K562 (cell line): Measurements from ENCODE around the gene FGF14. TPM values are rescaled to one million over a fixed set of nuclear protein-coding genes. Genes with fewer than 3 reads are reported as not detected.

Experiments used
- ATAC-seq: fragments of 200-7000 bp; cut with Tn5 transposase; 3 replicates; pipeline ENCODE4 v1.9.1; 2020; ENCODE audit warnings: moderate library complexity
- BruUV-seq: library from RNA; stranded (reverse); fragments of 400-500 nt; replicated peaks from 2 replicates; lab custom pipeline; 2021; lab: Mats Ljungman, UMichigan
- CTCF ChIA-PET: fragments of 300-600 bp; formaldehyde crosslinking; extraction: SDS; loops from one replicate; lab custom pipeline; 2021; ENCODE audit warnings: low intra/inter-chr PET ratio; lab: Yijun Ruan, JAX
- POLR2A ChIA-PET: fragments of 300-600, 350-650 bp; sonication (Branson Sonifier 250); formaldehyde crosslinking; extraction: SDS; loops from one replicate; lab custom pipeline; 2021; ENCODE audit warnings: antibody characterized with exemption, inconsistent platforms; lab: Yijun Ruan, JAX
- DNase-seq, 4 experiments: peaks; one replicate each; pipeline versions ENCODE4 v3.0.0 to v3.0.0-alpha.2; 2011 to 2018; ENCODE audit warnings: low spot score in 3 of 4, mixed read lengths in 3 of 4; ENCODE audit errors: extremely low read depth in 1 of 4
- FAIRE-seq: peaks from 2 replicates; lab custom pipeline; 2011; peaks lifted over from hg19 to GRCh38; lab: Jason Lieb, UNC
- H2AFZ ChIP-seq: 2 replicates; pipeline ENCODE4 v1.6.0; 2011; ENCODE audit warnings: low read depth, low read length, control low read depth, inconsistent platforms
- H3K27ac ChIP-seq: fragments of 200-600 bp; 3 replicates; pipeline ENCODE4 v1.8.0; 2011; ENCODE audit warnings: low read depth, mild to moderate bottlenecking, control low read depth, inconsistent platforms, low read length, moderate library complexity, mixed read lengths; ENCODE audit errors: extremely low read depth
- H3K27me3 ChIP-seq, 2 experiments: fragments of 300-600 bp in 1 of 2; 2 replicates in 1 of 2; 3 replicates in 1 of 2; pipeline versions ENCODE4 v1.6.0 to v1.8.0; 2011; ENCODE audit warnings: inconsistent platforms in 2 of 2, low read length in 2 of 2, mild to moderate bottlenecking in 1 of 2, mixed read lengths in 1 of 2, moderate library complexity in 1 of 2; ENCODE audit not compliant: control insufficient read depth in 2 of 2, insufficient read depth in 2 of 2
- H3K36me3 ChIP-seq: fragments of 300-600 bp; 3 replicates; pipeline ENCODE4 v1.8.0; 2011; ENCODE audit warnings: mild to moderate bottlenecking, low read length, inconsistent platforms; ENCODE audit not compliant: control insufficient read depth, insufficient read depth
- H3K4me1 ChIP-seq, 2 experiments: fragments of 200-600 bp in 1 of 2; replicated peaks in 1 of 2; 2 replicates in 1 of 2; 3 replicates in 1 of 2; pipeline versions ENCODE4 v1.5.1 to v1.8.0; 2011; ENCODE audit warnings: inconsistent platforms in 2 of 2, low read length in 2 of 2, mild to moderate bottlenecking in 1 of 2, mixed read lengths in 1 of 2, moderate library complexity in 1 of 2; ENCODE audit not compliant: control insufficient read depth in 2 of 2, insufficient read depth in 2 of 2
- H3K4me2 ChIP-seq: 2 replicates; pipeline ENCODE4 v1.6.1; 2011; ENCODE audit warnings: low read length, control low read depth, inconsistent platforms, mixed read lengths; ENCODE audit not compliant: insufficient read depth
- H3K4me3 ChIP-seq: fragments of 200-600 bp; sonication (generic), shearing (Covaris generic); 2 replicates; pipeline ENCODE4 v1.5.1; 2016; ENCODE audit warnings: control low read depth, inconsistent platforms
- H3K79me2 ChIP-seq: fragments of 200-600 bp; 3 replicates; pipeline ENCODE4 v1.8.0; 2011; ENCODE audit warnings: low read length, inconsistent platforms; ENCODE audit not compliant: control insufficient read depth, insufficient read depth
- H3K9ac ChIP-seq, 2 experiments: 2 replicates each; pipeline versions ENCODE4 v1.6.0 to v1.6.1; 2011; ENCODE audit warnings: low read depth in 2 of 2, low read length in 2 of 2, control low read depth in 1 of 2, inconsistent platforms in 1 of 2, mild to moderate bottlenecking in 1 of 2, mixed read lengths in 1 of 2; ENCODE audit not compliant: insufficient read depth in 1 of 2
- H3K9me1 ChIP-seq: one replicate; pipeline ENCODE4 v1.6.0; 2011; ENCODE audit warnings: inconsistent platforms, mild to moderate bottlenecking, low read length, moderate library complexity; ENCODE audit not compliant: control insufficient read depth, insufficient read depth
- H3K9me3 ChIP-seq: replicated peaks from 2 replicates; pipeline ENCODE4 v1.5.1; 2011; ENCODE audit warnings: low read depth, low read length, inconsistent platforms; ENCODE audit not compliant: control insufficient read depth, insufficient read depth
- H4K20me1 ChIP-seq: replicated peaks from 2 replicates; pipeline ENCODE4 v1.6.1; 2011; ENCODE audit warnings: low read length, inconsistent platforms, mixed read lengths; ENCODE audit not compliant: control insufficient read depth, insufficient read depth
- CREB3 ChIP-seq: fragments of 450-650 bp; conservative IDR thresholded peaks from 2 replicates; pipeline ENCODE4 v1.6.1; 2016; ENCODE audit warnings: missing genetic modification characterization, low read depth, mild to moderate bottlenecking, missing compliant biosample characterization, moderate library complexity
- E2F5 ChIP-seq: sonication (generic); formaldehyde crosslinking; IDR thresholded peaks from 2 replicates; pipeline ENCODE4 v1.8.0; 2022; ENCODE audit warnings: mild to moderate bottlenecking, missing genetic modification reagents
- FOXM1 ChIP-seq, 2 experiments: fragments of 450-650 bp in 1 of 2; sonication (generic) in 1 of 2; formaldehyde crosslinking in 1 of 2; IDR thresholded peaks; 2 replicates each; pipeline versions ENCODE4 v1.6.1 to v1.9.0; 2017 to 2022; ENCODE audit warnings: low read depth in 2 of 2, mild to moderate bottlenecking in 2 of 2, missing genetic modification reagents in 1 of 2, moderate library complexity in 1 of 2
- NFE2L1 ChIP-seq: fragments of 450-650 bp; IDR thresholded peaks from 2 replicates; pipeline ENCODE4 v1.6.1; 2016; ENCODE audit warnings: missing genetic modification characterization, low read depth, mild to moderate bottlenecking, missing compliant biosample characterization, moderate library complexity, borderline replicate concordance
- TAF1 ChIP-seq: IDR thresholded peaks from 2 replicates; pipeline ENCODE4 v1.6.1; 2011; ENCODE audit warnings: mild to moderate bottlenecking, low read length, moderate library complexity; ENCODE audit not compliant: insufficient read depth, control insufficient read depth, severe bottlenecking; ENCODE audit errors: extremely low read depth
- ZBTB9 ChIP-seq: fragments of 450-650 bp; formaldehyde crosslinking; IDR thresholded peaks from 2 replicates; pipeline ENCODE4 v1.4.0; 2020; ENCODE audit warnings: mild to moderate bottlenecking, moderate library complexity
- ZFP1 ChIP-seq: fragments of 450-650 bp; formaldehyde crosslinking; IDR thresholded peaks from 2 replicates; pipeline ENCODE4 v1.4.0; 2020; ENCODE audit warnings: mild to moderate bottlenecking, mixed read lengths
- ZNF140 ChIP-seq: fragments of 250-450 bp; sonication (Bioruptor Pico); IDR thresholded peaks from 2 replicates; pipeline ENCODE4 v1.8.0; 2021; ENCODE audit warnings: moderate library complexity, mild to moderate bottlenecking, inconsistent platforms
- ZNF717 ChIP-seq: fragments of 250-450 bp; sonication (Bioruptor Pico); IDR thresholded peaks from 2 replicates; pipeline ENCODE4 v1.5.0; 2021
- WGBS: fragments of 100-300 bp; shearing (Covaris generic); methylation state at CpG from one replicate; pipeline ENCODE4 v1.1.6; 2016; ENCODE audit warnings: low coverage, mixed read lengths; ENCODE audit not compliant: insufficient coverage; ENCODE audit errors: missing lambda C conversion rate; 5-methylcytosine and 5-hydroxymethylcytosine counted together
- in situ Hi-C: fragments of 300-500 bp; cut with MboI; formaldehyde crosslinking; loops from 4 replicates; pipeline ENCODE4 v1.15.0; 2018; ENCODE audit warnings: inconsistent platforms, mixed read lengths
- intact Hi-C: fragments of 100-400 bp; cut with micrococcal nuclease; formaldehyde crosslinking; loops from 2 replicates; pipeline ENCODE4 v1.14.2; 2022
- polyA plus RNA-seq, 8 experiments: library from polyadenylated mRNA; depleted of rRNA in 4 of 8; stranded (reverse) in 5 of 8; unstranded in 3 of 8; fragments of >200 nt; fragmentation: Nextera tagmentation in 2 of 8; fragmentation: Illumina TruSeq in 1 of 8; extraction: Ambion mirVana in 2 of 8; extraction: Trizol in 1 of 8; gene quantifications; 2 replicates each; pipeline versions ENCODE4 v1.2.1 to v1.2.3, GENCODE V29; 2011 to 2014; ENCODE audit warnings: inconsistent platforms in 1 of 8, missing spikeins in 1 of 8
- total RNA-seq, 7 experiments: library from RNA; depleted of rRNA in 6 of 7; stranded (reverse); fragments of >200 nt in 6 of 7; fragmentation: Illumina TruSeq in 2 of 7; extraction: Trizol in 2 of 7; gene quantifications; 2 replicates each; pipeline versions ENCODE4 v1.2.1 to v1.2.3, GENCODE V29; 2011 to 2021; ENCODE audit warnings: low replicate concordance in 1 of 7

The FGF14 gene
- total and polyA plus RNA-seq, 9 of the 15 experiments (the other 6 are each of a cell fraction or from before 2014, with no cell fraction given) = not detected

GRCh38 chr13:101709952-101710351 lies 691.9 kb downstream of the FGF14 start:
- Histone ChIP-seq H3K27me3 (no peaks in the 10 kb centered on the region), H3K27ac (no peak overlapping the region), H3K9me1 (no peaks in the 10 kb centered on the region), H3K4me3 (no peak overlapping the region), H3K79me2 (no peaks in the 10 kb centered on the region), H3K4me2 (no peak overlapping the region), H3K9me3 (no peaks in the 10 kb centered on the region), H2AFZ (no peak overlapping the region), H3K9ac (no peak overlapping the region), H4K20me1 (no peaks in the 10 kb centered on the region), H3K4me1 (no peaks in the 10 kb centered on the region), H3K36me3 (no peaks in the 10 kb centered on the region)
- 0% methylated on average over 3 of the region's 6 CpGs for WGBS
- ATAC-seq = no peak
- FAIRE-seq = no peak
- in situ Hi-C loops = no loop called here
- DNase-seq = no peak
- ChIA-PET POLR2A (no interaction called here), CTCF (no interaction called here)
- no peak for TF ChIP-seq TAF1
- TF ChIP-seq ZNF717 (CRISPR knock-in tag) = no peak
- no peak for TF ChIP-seq ZFP1
- BruUV-seq = no TSS peak
- intact Hi-C loops = no loop called here

- Histone ChIP-seq H3K4me3 (no peak overlapping the region), H2AFZ (no peak overlapping the region), H3K4me1 (no peaks in the 10 kb centered on the region), H3K27ac (no peak overlapping the region), H3K4me2 (no peak overlapping the region), H3K27me3 (no peaks in the 10 kb centered on the region), H4K20me1 (no peaks in the 10 kb centered on the region), H3K79me2 (no peaks in the 10 kb centered on the region), H3K9me3 (no peaks in the 10 kb centered on the region), H3K9ac (no peak overlapping the region), H3K36me3 (no peaks in the 10 kb centered on the region), H3K9me1 (no peaks in the 10 kb centered on the region)
- POLR2A ChIA-PET = no interaction called here
- CTCF ChIA-PET = no interaction called here
- DNase-seq (no peak), ATAC-seq (no peak), FAIRE-seq (no peak)
- BruUV-seq = no TSS peak
- in situ Hi-C loops (no loop called here), intact Hi-C loops (no loop called here)
- 0% methylated on average over 1 of the region's 1 CpG for WGBS
- TF ChIP-seq FOXM1 (IDR thresholded peaks at IDR 0.05; ENCODE audit: low read depth) (no peak), FOXM1 (CRISPR knock-in tag; IDR thresholded peaks at IDR 0.05; ENCODE audit: low read depth) (no peak), E2F5 (CRISPR knock-in tag) (no peak), CREB3 (no peak), NFE2L1 (tag) (no peak), ZBTB9 (CRISPR knock-in tag) (no peak), ZNF140 (CRISPR knock-in tag) (no peak)
These were observed 693.7 kb downstream of the FGF14 start for GRCh38 chr13:101708115-101708514.
